Right lung (tissue), 10 donors: ENCODE measurements around the gene CD8B2. TPM values are rescaled to one million over a fixed set of nuclear protein-coding genes. Genes with fewer than 3 reads are reported as not detected.
A peak's percentile ranks its signal among the peaks of the same experiment; 100 is the strongest.
"Not testable (repeated sequence)": the region's sequence is repeated elsewhere in the genome, so short reads cannot be mapped to it uniquely, and the experiment has no call there.

Experiments
- DNase-seq, 2 donors: peaks; one replicate each; pipeline ENCODE4 v3.0.0-alpha.2; 2013
- long read RNA-seq, 8 donors: transcript quantifications; one replicate each; lab custom pipeline, GENCODE V29; 2026
- polyA plus RNA-seq, 5 donors: library from polyadenylated mRNA; unstranded; fragments of 120-200 nt; gene quantifications; one replicate each; pipeline versions ENCODE4 v1.2.1 to v1.2.3, GENCODE V29; 2013; ENCODE audit warnings: inconsistent platforms in 1 of 5, low replicate concordance in 1 of 5; ENCODE audit not compliant: insufficient read length in 5 of 5, insufficient read depth in 1 of 5

Gene CD8B2
- under 1 TPM; 0.06 to 0.93 (median 0.24) TPM for polyA plus RNA-seq
- long read RNA-seq, donor 1, result 0 reads
- long read RNA-seq, donor 2, result 0 reads
- long read RNA-seq, donor 3, result 0 reads
- long read RNA-seq, donor 4, full-length matches to known transcripts, result 2 of 2 reads
- long read RNA-seq, donor 4, partial matches to known transcripts, result 0 of 2 reads
- long read RNA-seq, donor 4, other reads (novel, unspliced or antisense), result 0 of 2 reads
- long read RNA-seq, donor 5, full-length matches to known transcripts, result 1 of 1 reads
- long read RNA-seq, donor 5, partial matches to known transcripts, result 0 of 1 reads
- long read RNA-seq, donor 5, other reads (novel, unspliced or antisense), result 0 of 1 reads
- long read RNA-seq, donor 6, result 0 reads
- long read RNA-seq, donor 7, result 0 reads
- long read RNA-seq, donor 8, result 0 reads

- DNase-seq, result not testable (repeated sequence)
Measured at GRCh38 chr2:106486551-106487385, at the start of gene CD8B2. CD8B2 (plus strand) TSS chr2:106487364; CDS start chr2:106487427, 63 bp downstream.

GRCh38 chr2:106461882-106462281, 25.3 kb upstream of the CD8B2 start:
- not testable (repeated sequence) for DNase-seq

DNA sequence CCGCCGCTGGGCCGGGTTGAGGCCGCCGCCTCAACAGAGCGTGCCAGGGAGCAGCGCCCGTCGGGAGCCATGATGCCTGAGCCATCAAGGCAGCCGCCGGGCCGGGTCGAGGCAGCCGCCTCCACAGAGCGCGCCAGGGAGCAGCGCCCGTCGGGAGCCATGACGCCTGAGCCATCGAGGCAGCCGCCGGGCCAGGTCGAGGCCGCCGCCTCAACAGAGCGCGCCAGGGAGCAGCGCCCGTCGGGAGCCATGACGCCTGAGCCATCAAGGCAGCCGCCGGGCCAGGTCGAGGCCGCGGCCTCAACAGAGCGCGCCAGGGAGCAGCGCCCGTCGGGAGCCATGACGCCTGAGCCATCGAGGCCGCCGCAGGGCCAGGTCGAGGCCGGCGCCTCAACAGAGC, 19.6 kb upstream of the CD8B2 start:
- not testable (repeated sequence) for DNase-seq

- not testable (repeated sequence) for DNase-seq
Measured at GRCh38 chr2:106468107-106468506, 19.1 kb upstream of the CD8B2 start, which contains the start of gene RGPD3. RGPD3 (minus strand) TSS chr2:106468413; CDS start chr2:106468288, 125 bp downstream.

GRCh38 chr2:106470658-106471057, 16.5 kb upstream of the CD8B2 start:
- not testable (repeated sequence) for DNase-seq

DNA sequence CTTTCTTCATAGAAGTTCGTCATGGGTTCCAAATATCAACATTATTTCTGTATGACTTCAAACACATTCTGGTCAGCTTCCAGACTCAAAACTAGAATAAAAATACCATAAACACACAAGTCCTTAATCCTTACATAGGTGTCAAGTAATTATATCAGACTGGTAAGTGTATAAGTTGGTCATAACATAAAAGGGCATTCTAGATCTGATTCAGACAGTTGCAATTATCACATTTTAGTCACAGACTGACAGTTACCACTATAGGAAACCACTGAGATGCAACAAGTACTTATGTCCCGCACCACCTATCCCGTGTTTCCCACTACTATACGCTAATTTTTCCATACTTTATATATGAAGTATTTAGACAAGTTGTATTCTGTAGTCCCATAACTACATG, 9.5 kb upstream of the CD8B2 start:
- DNase-seq, result not testable (repeated sequence)

- DNase-seq, result not testable (repeated sequence)
Measured at GRCh38 chr2:106479563-106479962, 7.6 kb upstream of the CD8B2 start.

- DNase-seq, result not testable (repeated sequence)
Measured at GRCh38 chr2:106487386-106488191, 425 bp downstream of the CD8B2 start.

DNA sequence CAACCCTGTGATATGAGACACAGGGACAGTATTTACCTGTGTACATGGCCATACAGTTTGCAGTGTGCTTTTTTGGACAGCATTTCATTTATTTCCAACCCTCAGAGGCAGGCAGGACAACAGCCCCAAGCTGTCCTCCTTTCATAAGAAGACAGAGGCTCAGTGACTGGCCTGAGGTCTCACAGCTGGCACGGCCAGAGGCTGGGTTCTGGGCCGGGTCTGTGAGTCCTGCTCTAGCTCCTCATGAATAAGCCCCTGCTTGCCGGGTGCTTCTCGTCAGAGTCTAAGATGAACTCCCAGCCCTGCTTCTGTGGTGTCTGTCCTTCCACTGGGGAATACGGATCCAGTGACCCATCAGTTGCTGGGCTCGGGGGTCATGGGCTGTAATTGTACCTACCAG, 2.5 kb downstream of the CD8B2 start:
- not testable (repeated sequence) for DNase-seq

DNA sequence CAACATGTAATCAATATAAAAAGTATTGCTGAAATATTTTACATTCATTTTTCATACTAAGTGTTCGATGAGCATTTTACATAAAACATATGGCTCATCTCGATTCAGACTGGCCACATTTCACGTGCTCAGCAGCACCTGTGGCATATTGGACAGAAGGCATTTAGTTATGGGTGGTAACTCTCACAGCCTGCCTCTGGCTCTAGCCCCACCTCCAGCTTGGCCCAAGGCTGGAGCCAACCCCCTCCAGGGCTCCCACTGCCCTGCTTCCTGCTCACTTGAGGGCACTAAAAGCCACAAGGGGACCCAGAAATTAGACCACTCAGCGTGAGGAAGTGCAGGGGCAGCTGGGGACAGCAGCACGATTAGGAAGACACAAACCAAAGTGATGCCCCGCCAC, 5.2 kb downstream of the CD8B2 start:
- not testable (repeated sequence) for DNase-seq

DNA sequence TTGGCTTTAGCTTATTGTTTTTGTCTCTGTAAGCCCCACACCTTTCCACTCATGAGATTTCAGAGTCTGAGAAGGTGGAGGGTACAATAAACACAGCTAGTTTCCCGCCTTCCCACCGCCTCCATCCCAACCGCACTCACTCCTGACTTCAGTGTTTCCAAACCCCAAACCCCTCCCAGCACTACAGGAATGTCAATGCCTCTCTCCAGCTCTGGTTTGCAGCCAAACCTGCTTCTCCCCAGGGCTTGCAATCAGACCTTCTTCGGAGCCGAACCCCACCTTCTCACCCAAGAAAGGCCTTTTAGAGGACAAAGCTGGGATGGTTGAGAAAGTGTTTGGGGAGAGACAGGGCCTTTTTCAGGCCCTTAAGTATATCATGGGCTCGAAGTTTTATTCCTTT, 5.7 kb downstream of the CD8B2 start:
- peak; percentile 26 to 43 for DNase-seq

GRCh38 chr2:106498549-106498948, 11.4 kb downstream of the CD8B2 start:
- not testable (repeated sequence) for DNase-seq

DNA sequence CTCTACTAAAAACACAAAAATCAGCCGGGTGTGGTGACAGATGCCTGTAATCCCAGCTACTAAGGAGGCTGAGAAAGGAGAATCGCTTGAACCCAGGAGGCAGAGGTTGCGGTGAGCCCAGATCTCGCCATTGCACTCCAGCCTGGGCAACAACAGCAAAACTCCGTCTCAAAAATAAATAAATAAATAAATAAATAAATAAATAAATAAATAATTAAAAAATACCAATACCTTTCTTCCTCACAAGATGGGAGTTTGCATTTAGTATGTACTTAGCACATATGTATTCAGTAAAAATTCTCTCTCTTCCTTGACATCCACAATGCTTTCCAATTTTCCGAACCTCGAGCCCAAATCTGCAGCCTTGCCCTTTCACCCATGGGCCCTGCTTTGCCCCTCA, 13.2 kb downstream of the CD8B2 start:
- DNase-seq, result not testable (repeated sequence)

DNA sequence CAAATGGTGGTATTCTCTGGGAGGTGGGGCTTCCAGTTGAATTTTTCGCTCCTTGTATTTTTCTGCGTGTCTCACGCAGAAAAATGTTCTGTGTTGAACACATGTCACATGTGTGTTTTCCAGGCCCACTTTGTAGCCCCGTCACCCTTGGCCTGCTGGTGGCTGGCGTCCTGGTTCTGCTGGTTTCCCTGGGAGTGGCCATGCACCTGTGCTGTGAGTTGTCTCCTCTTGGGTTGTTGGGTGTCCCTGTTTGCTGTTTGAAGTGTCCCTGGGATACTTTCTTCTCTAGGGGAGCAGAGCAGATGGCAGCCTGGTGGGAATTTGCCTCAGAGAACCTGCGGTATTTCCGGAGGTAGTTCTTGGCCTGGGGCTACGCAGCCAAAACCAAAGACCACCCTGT, 15.2 kb downstream of the CD8B2 start:
- not testable (repeated sequence) for DNase-seq

GRCh38 chr2:106504192-106504591, 17.0 kb downstream of the CD8B2 start:
- DNase-seq, result not testable (repeated sequence)

- not testable (repeated sequence) for DNase-seq
Measured at GRCh38 chr2:106504787-106505186, 17.6 kb downstream of the CD8B2 start.

GRCh38 chr2:106506002-106506687, 19.0 kb downstream of the CD8B2 start:
- DNase-seq, result not testable (repeated sequence)

GRCh38 chr2:106508660-106509373, 21.7 kb downstream of the CD8B2 start:
- DNase-seq, result not testable (repeated sequence)

GRCh38 chr2:106509374-106509770, 22.2 kb downstream of the CD8B2 start:
- not testable (repeated sequence) for DNase-seq

GRCh38 chr2:106510791-106511190, 23.6 kb downstream of the CD8B2 start:
- not testable (repeated sequence) for DNase-seq
